ENCODE results near the gene ARIH2. TPM values are rescaled to one million over a fixed set of nuclear protein-coding genes. Genes with fewer than 3 reads are reported as not detected.

Gene ARIH2
- total and polyA plus RNA-seq, 9 of the 15 experiments (the other 6 are each of a cell fraction or from before 2014, with no cell fraction given), result 27.0 to 120 (median 108) TPM

DNA sequence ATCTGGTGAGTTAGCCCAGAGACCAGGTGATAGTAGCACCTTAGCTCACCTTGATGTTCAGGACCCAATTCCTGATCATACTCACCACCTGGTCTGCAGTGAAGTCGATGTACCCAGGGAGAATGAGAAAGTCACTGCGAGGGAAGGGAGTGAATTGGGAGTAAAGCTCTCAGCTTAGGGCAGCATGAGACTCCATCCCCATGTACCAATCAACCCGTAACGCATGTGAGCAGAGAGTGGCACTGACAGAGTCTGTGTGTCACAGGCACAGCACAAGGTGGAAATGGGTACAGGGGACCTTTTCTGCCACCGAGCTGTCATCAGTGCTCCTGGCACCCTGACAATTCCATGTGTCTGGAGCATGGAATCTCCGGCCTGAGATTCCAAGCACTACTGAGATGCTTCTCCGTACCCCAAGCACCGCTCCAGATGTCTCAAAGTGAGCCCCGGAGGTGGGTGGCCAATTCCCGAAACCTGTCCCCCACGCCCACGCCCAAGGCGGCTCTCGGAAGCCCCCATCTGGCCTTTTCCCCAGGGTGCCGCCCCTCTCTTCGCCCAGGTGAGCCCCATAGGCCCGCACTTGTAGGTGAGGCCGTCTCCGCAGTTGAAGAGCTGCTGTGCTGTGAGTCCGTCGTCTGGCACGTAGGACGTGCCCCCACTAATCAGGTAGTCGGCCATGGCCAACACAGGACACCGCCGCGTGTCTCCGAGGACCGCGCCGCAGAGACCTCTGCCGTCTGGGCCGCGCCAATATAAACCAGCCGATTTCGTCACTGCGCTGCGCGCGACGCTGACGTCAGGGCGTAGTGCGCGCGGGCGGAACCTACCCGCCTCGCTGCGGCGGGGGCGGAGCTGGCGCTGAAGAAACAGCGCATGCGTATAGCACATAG, 110.3 kb downstream of the ARIH2 start, which contains the start of gene IMPDH2 (continued):
- TF ChIP-seq NEUROD1 (IDR thresholded peaks at IDR 0.05; ENCODE audit: borderline replicate concordance, low read depth, low read length, partially characterized antibody) (peak; percentile 56), HBP1 (CRISPR knock-in tag; IDR thresholded peaks at IDR 0.05) (0 out of 2 replicates have a peak, but pooled peaks have one; percentile 28), TBP (optimal IDR thresholded peaks at IDR 0.05; ENCODE audit: low read depth, low read length) (peak; percentile 97), SAFB (IDR thresholded peaks at IDR 0.05; ENCODE audit: borderline replicate concordance, low read depth, low read length) (no peak), ZNF444 (CRISPR knock-in tag; IDR thresholded peaks at IDR 0.05) (no peak), JUN (IDR thresholded peaks at IDR 0.05; ENCODE audit: borderline replicate concordance, low read depth, low read length) (peak; percentile 72), JUN (CRISPR knock-in tag; IDR thresholded peaks at IDR 0.05; ENCODE audit: borderline replicate concordance) (no peak), ZBTB2 (IDR thresholded peaks at IDR 0.05) (peak; percentile 98), FIP1L1 (IDR thresholded peaks at IDR 0.05; ENCODE audit: low read depth, low read length, poor library complexity, severe bottlenecking) (peak; percentile 80), ZBTB11 (CRISPR knock-in tag; IDR thresholded peaks at IDR 0.05) (0 out of 6 replicates have a peak, but pooled peaks of 1 of the 3 experiments have one; percentile 24), NR2C2 (CRISPR knock-in tag; IDR thresholded peaks at IDR 0.05) (0 out of 2 replicates have a peak, but pooled peaks have one; percentile 31), NR2C2 (tag; IDR thresholded peaks at IDR 0.05) (peak; percentile 30; the same call in 1 of the 2 replicates), SMARCC2 (IDR thresholded peaks at IDR 0.05; ENCODE audit: low read depth) (no peak), HSF4 (CRISPR knock-in tag; IDR thresholded peaks at IDR 0.05; ENCODE audit: borderline replicate concordance) (0 out of 2 replicates have a peak, but pooled peaks have one; percentile 22)
- TF ChIP-seq, protein P1, sequence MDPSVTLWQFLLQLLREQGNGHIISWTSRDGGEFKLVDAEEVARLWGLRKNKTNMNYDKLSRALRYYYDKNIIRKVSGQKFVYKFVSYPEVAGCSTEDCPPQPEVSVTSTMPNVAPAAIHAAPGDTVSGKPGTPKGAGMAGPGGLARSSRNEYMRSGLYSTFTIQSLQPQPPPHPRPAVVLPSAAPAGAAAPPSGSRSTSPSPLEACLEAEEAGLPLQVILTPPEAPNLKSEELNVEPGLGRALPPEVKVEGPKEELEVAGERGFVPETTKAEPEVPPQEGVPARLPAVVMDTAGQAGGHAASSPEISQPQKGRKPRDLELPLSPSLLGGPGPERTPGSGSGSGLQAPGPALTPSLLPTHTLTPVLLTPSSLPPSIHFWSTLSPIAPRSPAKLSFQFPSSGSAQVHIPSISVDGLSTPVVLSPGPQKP (CRISPR knock-in tag; IDR thresholded peaks at IDR 0.05), result no peak
- TF ChIP-seq, protein P2, sequence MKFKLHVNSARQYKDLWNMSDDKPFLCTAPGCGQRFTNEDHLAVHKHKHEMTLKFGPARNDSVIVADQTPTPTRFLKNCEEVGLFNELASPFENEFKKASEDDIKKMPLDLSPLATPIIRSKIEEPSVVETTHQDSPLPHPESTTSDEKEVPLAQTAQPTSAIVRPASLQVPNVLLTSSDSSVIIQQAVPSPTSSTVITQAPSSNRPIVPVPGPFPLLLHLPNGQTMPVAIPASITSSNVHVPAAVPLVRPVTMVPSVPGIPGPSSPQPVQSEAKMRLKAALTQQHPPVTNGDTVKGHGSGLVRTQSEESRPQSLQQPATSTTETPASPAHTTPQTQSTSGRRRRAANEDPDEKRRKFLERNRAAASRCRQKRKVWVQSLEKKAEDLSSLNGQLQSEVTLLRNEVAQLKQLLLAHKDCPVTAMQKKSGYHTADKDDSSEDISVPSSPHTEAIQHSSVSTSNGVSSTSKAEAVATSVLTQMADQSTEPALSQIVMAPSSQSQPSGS (CRISPR knock-in tag; IDR thresholded peaks at IDR 0.05), result no peak; the same call in 1 of the 2 replicates
